ENCODE data around the gene KLF17.

The KLF17 gene

GRCh38 chr1:44151808-44152207, 33.2 kb downstream of the KLF17 start:
- in situ Hi-C loops (cut with MboI; ENCODE audit: low sequenced_read_pairs), result no loop called here

- in situ Hi-C loops (cut with MboI; ENCODE audit: low sequenced_read_pairs), result no loop called here
Observed at GRCh38 chr1:44152692-44153091, 34.1 kb downstream of the KLF17 start.

GRCh38 chr1:44154049-44154448, 35.4 kb downstream of the KLF17 start:
- in situ Hi-C loops (cut with MboI; ENCODE audit: low sequenced_read_pairs), result no loop called here

GRCh38 chr1:44157903-44158302, 39.3 kb downstream of the KLF17 start:
- in situ Hi-C loops (cut with MboI; ENCODE audit: low sequenced_read_pairs), result no loop called here

- in situ Hi-C loops (cut with MboI; ENCODE audit: low sequenced_read_pairs), result no loop called here
Observed at GRCh38 chr1:44158871-44159270, 40.2 kb downstream of the KLF17 start.

GRCh38 chr1:44161546-44161945, 42.9 kb downstream of the KLF17 start:
- in situ Hi-C loops (cut with MboI; ENCODE audit: low sequenced_read_pairs), result no loop called here

- in situ Hi-C loops (cut with MboI; ENCODE audit: low sequenced_read_pairs), result no loop called here
Observed at GRCh38 chr1:44168520-44169098, 50.0 kb downstream of the KLF17 start.

- in situ Hi-C loops (cut with MboI; ENCODE audit: low sequenced_read_pairs), result no loop called here
Observed at GRCh38 chr1:44170281-44170823, 51.7 kb downstream of the KLF17 start.

GRCh38 chr1:44174630-44175029, 56.0 kb downstream of the KLF17 start:
- in situ Hi-C loops (cut with MboI; ENCODE audit: low sequenced_read_pairs), result no loop called here

Measured in hTERT RPE-1 (cell line).